HCT116 (cell line): ENCODE data around the gene SYNJ2. TPM values are rescaled to one million over a fixed set of nuclear protein-coding genes. Genes with fewer than 3 reads are reported as not detected.

ENCODE experiments used
- ATAC-seq: fragments of 200-7000 bp; cut with Tn5 transposase; 2 replicates; pipeline ENCODE4 v1.9.1; 2020; ENCODE audit warnings: mild to moderate bottlenecking, moderate library complexity
- BruUV-seq: library from RNA; stranded (reverse); fragments of 400-500 nt; replicated peaks from 2 replicates; lab custom pipeline; 2021; lab: Mats Ljungman, UMichigan
- CTCF ChIA-PET: fragments of 300-600 bp; sonication (Branson Sonifier 250); formaldehyde crosslinking; loops from one replicate; lab custom pipeline; 2021; ENCODE audit warnings: antibody characterized with exemption; lab: Charles Lee
- POLR2A ChIA-PET: fragments of 300-600, 350-600 bp; sonication (Branson Sonifier 250); formaldehyde crosslinking; loops from one replicate; lab custom pipeline; 2021; ENCODE audit warnings: antibody characterized with exemption; lab: Charles Lee
- RAD21 ChIA-PET, 2 experiments: fragments of 300-600 bp; sonication (Branson Sonifier 250); formaldehyde crosslinking; loops; one replicate each; lab custom pipeline; 2023; ENCODE audit warnings: low total read pairs in 2 of 2; ENCODE audit not compliant: uncharacterized antibody in 2 of 2, unreplicated experiment in 2 of 2, low non-redundant PET in 1 of 2; lab: Charles Lee
- DNase-seq: peaks from one replicate; pipeline ENCODE4 v3.0.0-alpha.2; 2010; ENCODE audit warnings: low read depth, low spot score
- H2AFZ ChIP-seq: fragments of 200-600 bp; shearing (Covaris generic), sonication (generic); 2 replicates; pipeline ENCODE4 v1.6.1; 2017; ENCODE audit warnings: low read depth, mixed run types, mixed read lengths, antibody characterized with exemption, low read length; ENCODE audit not compliant: poor library complexity, severe bottlenecking
- H3K27ac ChIP-seq: 2 replicates; pipeline ENCODE4 v1.5.1; 2012; ENCODE audit warnings: low read depth, low read length
- H3K27me3 ChIP-seq: fragments of 200-600 bp; sonication (generic); 2 replicates; pipeline ENCODE4 v1.6.1; 2016; ENCODE audit warnings: mixed run types, low read length, mixed read lengths; ENCODE audit not compliant: insufficient read depth
- H3K36me3 ChIP-seq, 2 experiments: fragments of 200-500 bp in 1 of 2; fragments of 200-600 bp in 1 of 2; sonication (Bioruptor generic) in 1 of 2; sonication (generic) in 1 of 2; 2 replicates each; pipeline versions ENCODE4 v1.5.1 to v1.6.1; 2014 to 2016; ENCODE audit warnings: low read length in 2 of 2, inconsistent platforms in 1 of 2, mixed read lengths in 1 of 2, mixed run types in 1 of 2; ENCODE audit not compliant: insufficient read depth in 2 of 2, control insufficient read depth in 1 of 2
- H3K4me1 ChIP-seq, 2 experiments: fragments of 200-600 bp in 1 of 2; sonication (generic) in 1 of 2; 2 replicates each; pipeline versions ENCODE4 v1.5.1 to v1.6.1; 2012 to 2017; ENCODE audit warnings: low read length in 2 of 2, inconsistent platforms in 1 of 2, mild to moderate bottlenecking in 1 of 2, mixed read lengths in 1 of 2, mixed run types in 1 of 2, moderate library complexity in 1 of 2; ENCODE audit not compliant: insufficient read depth in 2 of 2, control insufficient read depth in 1 of 2
- H3K4me2 ChIP-seq: fragments of 200-600 bp; sonication (generic); 2 replicates; pipeline ENCODE4 v1.6.1; 2017; ENCODE audit warnings: mixed run types, low read length, mixed read lengths
- H3K4me3 ChIP-seq, 2 experiments: fragments of 200-600 bp in 1 of 2; sonication (generic) in 1 of 2; replicated peaks in 1 of 2; 2 replicates each; pipeline ENCODE4 v1.5.1; 2011 to 2016; ENCODE audit warnings: low read length in 2 of 2, control low read depth in 1 of 2, low read depth in 1 of 2, mild to moderate bottlenecking in 1 of 2, mixed read lengths in 1 of 2, mixed run types in 1 of 2
- H3K79me2 ChIP-seq: fragments of 200-600 bp; sonication (generic); 2 replicates; pipeline ENCODE4 v1.6.1; 2017; ENCODE audit warnings: mild to moderate bottlenecking, mixed run types, low read length, moderate library complexity, mixed read lengths; ENCODE audit not compliant: insufficient read depth
- H3K9ac ChIP-seq: fragments of 200-600 bp; sonication (generic); 2 replicates; pipeline ENCODE4 v1.6.1; 2016; ENCODE audit warnings: low read length, mixed read lengths
- H3K9me2 ChIP-seq: fragments of 200-600 bp; sonication (generic), shearing (Covaris generic); 2 replicates; pipeline ENCODE4 v1.6.1; 2017; ENCODE audit warnings: mixed run types, mild to moderate bottlenecking, moderate library complexity; ENCODE audit not compliant: insufficient read depth
- H3K9me3 ChIP-seq, 2 experiments: fragments of 200-500 bp in 1 of 2; fragments of 200-600 bp in 1 of 2; sonication (Bioruptor generic) in 1 of 2; sonication (generic) in 1 of 2; 2 replicates each; pipeline ENCODE4 v1.6.1; 2014 to 2017; ENCODE audit warnings: low read length in 2 of 2, mixed read lengths in 2 of 2, inconsistent platforms in 1 of 2, low read depth in 1 of 2, mild to moderate bottlenecking in 1 of 2, mixed run types in 1 of 2, moderate library complexity in 1 of 2; ENCODE audit not compliant: control insufficient read depth in 1 of 2, insufficient read depth in 1 of 2
- H4K20me1 ChIP-seq: fragments of 200-600 bp; sonication (generic), shearing (Covaris generic); 2 replicates; pipeline ENCODE4 v1.6.1; 2017; ENCODE audit warnings: mixed run types, mild to moderate bottlenecking, moderate library complexity; ENCODE audit not compliant: insufficient read depth
- ATF3 ChIP-seq: IDR thresholded peaks from 2 replicates; pipeline ENCODE4 v1.6.1; 2012
- CBX3 ChIP-seq: IDR thresholded peaks from 2 replicates; pipeline ENCODE4 v1.6.1; 2012; ENCODE audit warnings: low read depth
- CEBPB ChIP-seq: IDR thresholded peaks from 2 replicates; pipeline ENCODE4 v1.6.1; 2012; ENCODE audit warnings: low read depth
- EGR1 ChIP-seq: IDR thresholded peaks from 2 replicates; pipeline ENCODE4 v1.6.1; 2012; ENCODE audit warnings: low read depth
- EZH2 ChIP-seq: fragments of 200-600 bp; sonication (generic); IDR thresholded peaks from 2 replicates; pipeline ENCODE4 v1.6.1; 2017; ENCODE audit warnings: antibody characterized with exemption, mixed run types
- EZH2phosphoT487 ChIP-seq: fragments of 200-600 bp; IDR thresholded peaks from 2 replicates; pipeline ENCODE4 v1.6.1; 2018; ENCODE audit warnings: antibody characterized with exemption, borderline replicate concordance
- FOSL1 ChIP-seq: IDR thresholded peaks from 2 replicates; pipeline ENCODE4 v1.6.1; 2012; ENCODE audit warnings: low read depth
- JUND ChIP-seq: IDR thresholded peaks from 2 replicates; pipeline ENCODE4 v1.6.1; 2012
- MAX ChIP-seq: IDR thresholded peaks from 2 replicates; pipeline ENCODE4 v1.6.1; 2012
- POLR2A ChIP-seq: IDR thresholded peaks from 2 replicates; pipeline ENCODE4 v1.7.0; 2011; ENCODE audit warnings: borderline replicate concordance; ENCODE audit not compliant: insufficient read depth, insufficient read length; ENCODE audit errors: extremely low read depth
- SIN3A ChIP-seq: IDR thresholded peaks from 2 replicates; pipeline ENCODE4 v1.6.1; 2012; ENCODE audit warnings: low read depth
- ZBTB33 ChIP-seq: IDR thresholded peaks from 2 replicates; pipeline ENCODE4 v1.6.1; 2011; ENCODE audit warnings: mild to moderate bottlenecking, low read length, moderate library complexity; ENCODE audit not compliant: insufficient replicate concordance; ENCODE audit errors: extremely low read depth
- ZFX ChIP-seq: fragments of 450-650 bp; IDR thresholded peaks from 2 replicates; pipeline ENCODE4 v1.6.1; 2017
- intact Hi-C: fragments of 100-400 bp; cut with micrococcal nuclease; formaldehyde crosslinking; loops from 2 replicates; pipeline ENCODE4 v1.10.0; 2022
- total RNA-seq: library from RNA; stranded (reverse); gene quantifications from one replicate; pipeline ENCODE4 v1.2.1, GENCODE V29; 2021; ENCODE audit not compliant: unreplicated experiment
- TF ChIP-seq, protein P1 (sequence below), 3 experiments: fragments of 200-600 bp in 1 of 3; sonication (generic) in 1 of 3; IDR thresholded peaks in 2 of 3; conservative IDR thresholded peaks in 1 of 3; 2 replicates each; pipeline ENCODE4 v1.5.1; 2012 to 2017; ENCODE audit warnings: low read depth in 2 of 3, low read length in 2 of 3, antibody characterized with exemption in 1 of 3, borderline replicate concordance in 1 of 3, control low read depth in 1 of 3, mild to moderate bottlenecking in 1 of 3, mixed read lengths in 1 of 3, mixed run types in 1 of 3, moderate library complexity in 1 of 3; ENCODE audit not compliant: insufficient read depth in 1 of 3
- TF ChIP-seq, protein P2 (sequence below): IDR thresholded peaks from 2 replicates; pipeline ENCODE4 v1.6.1; 2012; ENCODE audit warnings: low read depth

Gene SYNJ2
- total RNA-seq, 1 experiment from 2014 or later: 23.9 TPM

DNA sequence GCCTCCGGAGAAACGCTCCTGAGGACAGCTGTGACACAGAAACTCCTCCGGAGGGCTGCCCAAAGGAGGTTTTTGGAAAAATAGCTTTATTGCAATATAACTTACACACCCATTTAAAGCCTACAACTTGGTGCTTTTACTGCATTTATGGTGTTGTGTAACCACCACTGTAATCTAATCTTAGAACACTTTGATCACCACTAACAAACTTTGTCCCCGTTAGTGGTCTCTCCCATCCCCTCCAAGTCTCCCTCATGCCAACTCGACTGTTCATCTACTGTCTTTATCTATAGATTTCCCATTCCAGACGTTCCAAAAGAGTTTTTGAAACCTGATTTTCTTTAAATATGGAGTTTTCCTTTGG lies 62.8 kb downstream of the SYNJ2 start:
- Histone ChIP-seq H3K9me3 (no peaks in the 10 kb centered on the region), H3K9ac (no peak overlapping the region; the same call in 1 of the 2 replicates), H2AFZ (no peak overlapping the region), H3K9me2 (no peaks in the 10 kb centered on the region), H3K4me2 (peak overlapping the region; percentile 80), H3K4me3 (no peak overlapping the region), H4K20me1 (no peaks in the 10 kb centered on the region), H3K27me3 (no peaks in the 10 kb centered on the region), H3K79me2 (no peaks in the 10 kb centered on the region; the same call in 1 of the 2 replicates), H3K4me1 (peaks cover 69 to 85% of the 10 kb centered on the region in 2 experiments), H3K36me3 (no peaks in the 10 kb centered on the region), H3K27ac (no peak overlapping the region)
- RAD21 ChIA-PET: interaction anchor here in 1 of 2 experiments (0.7 kb wide), 1 partner anchor 12 kb away, joined by 4 read pairs; no protein-coding TSS in a partner anchor
- TF ChIP-seq SIN3A: no peak
- no peak for TF ChIP-seq MAX
- no peak for TF ChIP-seq JUND
- TF ChIP-seq CEBPB: no peak
- no peak for TF ChIP-seq POLR2A
- no peak for TF ChIP-seq EZH2
- no peak for TF ChIP-seq ATF3
- TF ChIP-seq EGR1: no peak
- TF ChIP-seq, protein P1, sequence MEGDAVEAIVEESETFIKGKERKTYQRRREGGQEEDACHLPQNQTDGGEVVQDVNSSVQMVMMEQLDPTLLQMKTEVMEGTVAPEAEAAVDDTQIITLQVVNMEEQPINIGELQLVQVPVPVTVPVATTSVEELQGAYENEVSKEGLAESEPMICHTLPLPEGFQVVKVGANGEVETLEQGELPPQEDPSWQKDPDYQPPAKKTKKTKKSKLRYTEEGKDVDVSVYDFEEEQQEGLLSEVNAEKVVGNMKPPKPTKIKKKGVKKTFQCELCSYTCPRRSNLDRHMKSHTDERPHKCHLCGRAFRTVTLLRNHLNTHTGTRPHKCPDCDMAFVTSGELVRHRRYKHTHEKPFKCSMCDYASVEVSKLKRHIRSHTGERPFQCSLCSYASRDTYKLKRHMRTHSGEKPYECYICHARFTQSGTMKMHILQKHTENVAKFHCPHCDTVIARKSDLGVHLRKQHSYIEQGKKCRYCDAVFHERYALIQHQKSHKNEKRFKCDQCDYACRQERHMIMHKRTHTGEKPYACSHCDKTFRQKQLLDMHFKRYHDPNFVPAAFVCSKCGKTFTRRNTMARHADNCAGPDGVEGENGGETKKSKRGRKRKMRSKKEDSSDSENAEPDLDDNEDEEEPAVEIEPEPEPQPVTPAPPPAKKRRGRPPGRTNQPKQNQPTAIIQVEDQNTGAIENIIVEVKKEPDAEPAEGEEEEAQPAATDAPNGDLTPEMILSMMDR (IDR thresholded peaks at IDR 0.05 in 2 of 3, conservative IDR thresholded peaks at IDR 0.05 in 1 of 3; ENCODE audit: borderline replicate concordance in 1 of 3, insufficient read depth in 1 of 3, low read depth in 2 of 3, low read length in 2 of 3): no peak
- TF ChIP-seq ZFX: no peak
- TF ChIP-seq, protein P2, sequence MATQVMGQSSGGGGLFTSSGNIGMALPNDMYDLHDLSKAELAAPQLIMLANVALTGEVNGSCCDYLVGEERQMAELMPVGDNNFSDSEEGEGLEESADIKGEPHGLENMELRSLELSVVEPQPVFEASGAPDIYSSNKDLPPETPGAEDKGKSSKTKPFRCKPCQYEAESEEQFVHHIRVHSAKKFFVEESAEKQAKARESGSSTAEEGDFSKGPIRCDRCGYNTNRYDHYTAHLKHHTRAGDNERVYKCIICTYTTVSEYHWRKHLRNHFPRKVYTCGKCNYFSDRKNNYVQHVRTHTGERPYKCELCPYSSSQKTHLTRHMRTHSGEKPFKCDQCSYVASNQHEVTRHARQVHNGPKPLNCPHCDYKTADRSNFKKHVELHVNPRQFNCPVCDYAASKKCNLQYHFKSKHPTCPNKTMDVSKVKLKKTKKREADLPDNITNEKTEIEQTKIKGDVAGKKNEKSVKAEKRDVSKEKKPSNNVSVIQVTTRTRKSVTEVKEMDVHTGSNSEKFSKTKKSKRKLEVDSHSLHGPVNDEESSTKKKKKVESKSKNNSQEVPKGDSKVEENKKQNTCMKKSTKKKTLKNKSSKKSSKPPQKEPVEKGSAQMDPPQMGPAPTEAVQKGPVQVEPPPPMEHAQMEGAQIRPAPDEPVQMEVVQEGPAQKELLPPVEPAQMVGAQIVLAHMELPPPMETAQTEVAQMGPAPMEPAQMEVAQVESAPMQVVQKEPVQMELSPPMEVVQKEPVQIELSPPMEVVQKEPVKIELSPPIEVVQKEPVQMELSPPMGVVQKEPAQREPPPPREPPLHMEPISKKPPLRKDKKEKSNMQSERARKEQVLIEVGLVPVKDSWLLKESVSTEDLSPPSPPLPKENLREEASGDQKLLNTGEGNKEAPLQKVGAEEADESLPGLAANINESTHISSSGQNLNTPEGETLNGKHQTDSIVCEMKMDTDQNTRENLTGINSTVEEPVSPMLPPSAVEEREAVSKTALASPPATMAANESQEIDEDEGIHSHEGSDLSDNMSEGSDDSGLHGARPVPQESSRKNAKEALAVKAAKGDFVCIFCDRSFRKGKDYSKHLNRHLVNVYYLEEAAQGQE: no peak
- TF ChIP-seq FOSL1: no peak
- no peak for TF ChIP-seq EZH2phosphoT487
- no peak for TF ChIP-seq CBX3
- no peak for TF ChIP-seq ZBTB33
- intact Hi-C loops: no loop called here
- POLR2A ChIA-PET: no interaction called here
- DNase-seq (no peak), ATAC-seq (no peak)
- no TSS peak for BruUV-seq
- CTCF ChIA-PET: no interaction called here
